Measurements from ENCODE around the gene ATP5F1D.

DNA sequence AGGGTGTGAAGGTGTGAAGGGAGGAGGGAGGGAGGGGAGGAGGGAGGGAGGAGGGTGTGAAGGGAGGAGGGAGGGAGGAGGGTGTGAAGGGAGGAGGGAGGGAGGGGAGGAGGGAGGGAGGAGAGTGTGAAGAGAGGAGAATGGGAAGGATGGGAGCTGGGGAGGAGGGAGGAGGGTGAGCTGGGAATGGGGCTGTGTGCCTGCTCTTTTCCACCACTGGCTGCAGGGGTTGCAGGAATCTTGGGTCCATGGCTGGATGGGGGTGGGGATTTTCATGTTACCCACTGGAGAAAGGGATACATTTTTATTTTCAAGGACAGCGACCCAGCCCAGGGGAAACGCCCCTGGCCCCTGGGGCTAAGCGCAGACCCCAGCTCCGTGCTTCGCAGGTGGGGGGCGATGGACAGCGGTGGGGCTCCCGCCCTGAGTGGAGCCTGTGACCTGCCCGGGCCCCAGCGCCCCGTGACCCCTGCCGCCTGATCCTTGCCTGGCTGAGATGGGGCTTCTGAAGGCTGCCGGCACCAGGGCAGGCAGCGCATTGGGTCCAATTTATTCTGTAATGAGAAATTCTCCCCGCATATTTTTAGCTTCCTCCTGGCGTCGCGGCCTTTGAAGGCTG lies 41.1 kb downstream of the ATP5F1D start:
- TF ChIP-seq, protein P1, sequence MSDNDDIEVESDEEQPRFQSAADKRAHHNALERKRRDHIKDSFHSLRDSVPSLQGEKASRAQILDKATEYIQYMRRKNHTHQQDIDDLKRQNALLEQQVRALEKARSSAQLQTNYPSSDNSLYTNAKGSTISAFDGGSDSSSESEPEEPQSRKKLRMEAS (IDR thresholded peaks at IDR 0.05; ENCODE audit: low read depth, low read length) = no peak
- TF ChIP-seq, protein P2, sequence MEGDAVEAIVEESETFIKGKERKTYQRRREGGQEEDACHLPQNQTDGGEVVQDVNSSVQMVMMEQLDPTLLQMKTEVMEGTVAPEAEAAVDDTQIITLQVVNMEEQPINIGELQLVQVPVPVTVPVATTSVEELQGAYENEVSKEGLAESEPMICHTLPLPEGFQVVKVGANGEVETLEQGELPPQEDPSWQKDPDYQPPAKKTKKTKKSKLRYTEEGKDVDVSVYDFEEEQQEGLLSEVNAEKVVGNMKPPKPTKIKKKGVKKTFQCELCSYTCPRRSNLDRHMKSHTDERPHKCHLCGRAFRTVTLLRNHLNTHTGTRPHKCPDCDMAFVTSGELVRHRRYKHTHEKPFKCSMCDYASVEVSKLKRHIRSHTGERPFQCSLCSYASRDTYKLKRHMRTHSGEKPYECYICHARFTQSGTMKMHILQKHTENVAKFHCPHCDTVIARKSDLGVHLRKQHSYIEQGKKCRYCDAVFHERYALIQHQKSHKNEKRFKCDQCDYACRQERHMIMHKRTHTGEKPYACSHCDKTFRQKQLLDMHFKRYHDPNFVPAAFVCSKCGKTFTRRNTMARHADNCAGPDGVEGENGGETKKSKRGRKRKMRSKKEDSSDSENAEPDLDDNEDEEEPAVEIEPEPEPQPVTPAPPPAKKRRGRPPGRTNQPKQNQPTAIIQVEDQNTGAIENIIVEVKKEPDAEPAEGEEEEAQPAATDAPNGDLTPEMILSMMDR (IDR thresholded peaks at IDR 0.05; ENCODE audit: low read depth, low read length) = no peak

Data from NB4 (cell line).